Measurements from ENCODE around the gene AP3B1. TPM values are rescaled to one million over a fixed set of nuclear protein-coding genes. Genes with fewer than 3 reads are reported as not detected.

AP3B1 gene
- total RNA-seq, 1 donor from 2014 or later: 14.3 TPM

GRCh38 chr5:78232163-78232562 is 62.3 kb downstream of the AP3B1 start:
- Mint-ChIP-seq H3K4me1 (ENCODE audit: low read depth, unreplicated experiment) (no peaks in the 10 kb centered on the region), H3K36me3 (ENCODE audit: unreplicated experiment) (no peaks in the 10 kb centered on the region), H3K27me3 (ENCODE audit: unreplicated experiment) (no peaks in the 10 kb centered on the region), H3K27ac (ENCODE audit: unreplicated experiment) (no peak overlapping the region), H3K9me3 (ENCODE audit: unreplicated experiment) (no peaks in the 10 kb centered on the region), H3K4me3 (ENCODE audit: unreplicated experiment) (no peak overlapping the region)
- no peak for DNase-seq
- TF ChIP-seq, protein P1, sequence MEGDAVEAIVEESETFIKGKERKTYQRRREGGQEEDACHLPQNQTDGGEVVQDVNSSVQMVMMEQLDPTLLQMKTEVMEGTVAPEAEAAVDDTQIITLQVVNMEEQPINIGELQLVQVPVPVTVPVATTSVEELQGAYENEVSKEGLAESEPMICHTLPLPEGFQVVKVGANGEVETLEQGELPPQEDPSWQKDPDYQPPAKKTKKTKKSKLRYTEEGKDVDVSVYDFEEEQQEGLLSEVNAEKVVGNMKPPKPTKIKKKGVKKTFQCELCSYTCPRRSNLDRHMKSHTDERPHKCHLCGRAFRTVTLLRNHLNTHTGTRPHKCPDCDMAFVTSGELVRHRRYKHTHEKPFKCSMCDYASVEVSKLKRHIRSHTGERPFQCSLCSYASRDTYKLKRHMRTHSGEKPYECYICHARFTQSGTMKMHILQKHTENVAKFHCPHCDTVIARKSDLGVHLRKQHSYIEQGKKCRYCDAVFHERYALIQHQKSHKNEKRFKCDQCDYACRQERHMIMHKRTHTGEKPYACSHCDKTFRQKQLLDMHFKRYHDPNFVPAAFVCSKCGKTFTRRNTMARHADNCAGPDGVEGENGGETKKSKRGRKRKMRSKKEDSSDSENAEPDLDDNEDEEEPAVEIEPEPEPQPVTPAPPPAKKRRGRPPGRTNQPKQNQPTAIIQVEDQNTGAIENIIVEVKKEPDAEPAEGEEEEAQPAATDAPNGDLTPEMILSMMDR (IDR thresholded peaks at IDR 0.05; ENCODE audit: partially characterized antibody, unreplicated experiment): no peak

DNA sequence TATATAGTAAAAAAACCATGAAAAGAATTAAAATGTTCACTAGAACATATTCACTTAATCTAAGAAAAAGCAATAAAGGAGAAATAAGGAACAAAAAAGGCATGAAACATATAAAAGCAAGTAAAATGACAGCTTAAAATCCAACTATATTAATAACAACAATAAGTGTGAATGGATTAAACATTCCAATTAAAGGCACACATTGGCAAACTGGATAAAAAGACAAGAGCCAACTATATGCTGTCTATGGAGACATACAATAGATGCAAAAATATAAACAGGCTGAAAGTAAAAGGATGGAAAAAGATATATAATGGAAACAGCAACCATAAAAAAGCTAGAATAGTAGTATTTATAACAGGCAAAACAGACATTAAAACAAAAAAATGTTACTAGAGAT is 70.1 kb downstream of the AP3B1 start:
- Mint-ChIP-seq H3K9me3 (ENCODE audit: unreplicated experiment) (no peaks in the 10 kb centered on the region), H3K36me3 (ENCODE audit: unreplicated experiment) (peaks cover 4% of the 10 kb centered on the region), H3K4me3 (ENCODE audit: unreplicated experiment) (no peak overlapping the region), H3K27me3 (ENCODE audit: unreplicated experiment) (no peaks in the 10 kb centered on the region), H3K27ac (ENCODE audit: unreplicated experiment) (no peak overlapping the region), H3K4me1 (ENCODE audit: low read depth, unreplicated experiment) (no peaks in the 10 kb centered on the region)
- TF ChIP-seq, protein P1 (IDR thresholded peaks at IDR 0.05; ENCODE audit: partially characterized antibody, unreplicated experiment): no peak
- DNase-seq: no peak

DNA sequence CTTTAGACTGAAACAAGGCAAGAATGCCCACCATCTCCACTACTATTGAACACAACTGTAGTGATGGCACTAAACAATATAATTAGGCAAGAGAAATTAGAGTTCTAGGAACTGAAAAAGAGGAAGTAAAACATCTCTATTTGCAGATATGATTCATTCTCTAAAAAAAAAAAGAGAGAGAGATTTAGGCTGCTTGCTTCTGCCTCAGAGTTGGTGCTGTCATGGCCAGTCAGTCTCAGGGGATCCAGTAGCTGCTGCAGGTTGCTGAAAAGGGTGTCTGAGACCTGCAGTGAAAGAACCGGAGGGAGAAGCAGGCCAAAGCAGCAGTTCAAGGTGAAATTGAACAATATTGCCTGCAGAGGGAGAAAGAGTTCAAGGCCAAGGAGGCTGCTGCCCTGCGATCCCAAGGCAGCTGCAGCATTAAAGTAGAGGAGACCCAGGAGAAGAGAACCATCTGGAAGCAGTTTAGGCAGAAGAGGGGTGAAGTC is 72.5 kb downstream of the AP3B1 start:
- H3K36me3 Mint-ChIP-seq (ENCODE audit: unreplicated experiment): peaks cover 4% of the 10 kb centered on the region
- no peaks in the 10 kb centered on the region for H3K4me1 Mint-ChIP-seq (ENCODE audit: low read depth, unreplicated experiment)
- no peaks in the 10 kb centered on the region for H3K9me3 Mint-ChIP-seq (ENCODE audit: unreplicated experiment)
- H3K4me3 Mint-ChIP-seq (ENCODE audit: unreplicated experiment): no peak overlapping the region
- no peak overlapping the region for H3K27ac Mint-ChIP-seq (ENCODE audit: unreplicated experiment)
- no peak for DNase-seq
- TF ChIP-seq, protein P1 (IDR thresholded peaks at IDR 0.05; ENCODE audit: partially characterized antibody, unreplicated experiment): no peak
- H3K27me3 Mint-ChIP-seq (ENCODE audit: unreplicated experiment): no peaks in the 10 kb centered on the region

GRCh38 chr5:78221467-78221866 is 73.0 kb downstream of the AP3B1 start:
- H3K36me3 Mint-ChIP-seq (ENCODE audit: unreplicated experiment): peaks cover 4% of the 10 kb centered on the region
- no peaks in the 10 kb centered on the region for H3K4me1 Mint-ChIP-seq (ENCODE audit: low read depth, unreplicated experiment)
- H3K27ac Mint-ChIP-seq (ENCODE audit: unreplicated experiment): no peak overlapping the region
- DNase-seq: no peak
- H3K9me3 Mint-ChIP-seq (ENCODE audit: unreplicated experiment): no peaks in the 10 kb centered on the region
- H3K27me3 Mint-ChIP-seq (ENCODE audit: unreplicated experiment): no peaks in the 10 kb centered on the region
- H3K4me3 Mint-ChIP-seq (ENCODE audit: unreplicated experiment): no peak overlapping the region
- TF ChIP-seq, protein P1 (IDR thresholded peaks at IDR 0.05; ENCODE audit: partially characterized antibody, unreplicated experiment): no peak

DNA sequence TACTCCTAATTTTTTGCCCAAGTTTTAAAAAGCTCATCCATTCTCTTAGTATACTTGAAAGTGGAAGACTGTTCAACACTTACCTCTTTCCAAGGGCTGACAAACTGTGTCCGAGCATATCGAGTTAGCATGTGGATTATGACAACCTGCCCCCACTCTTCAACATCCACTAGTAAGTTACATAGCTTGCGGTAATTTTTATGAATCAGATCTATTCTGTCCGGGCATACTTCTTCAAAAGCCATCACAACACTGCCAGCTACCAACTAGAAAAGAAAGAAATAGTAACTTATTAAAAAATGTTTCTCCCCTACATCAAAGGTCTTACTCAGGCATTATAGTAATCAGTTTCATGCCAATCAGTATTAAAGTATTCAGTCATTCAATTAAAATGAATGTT is 78.5 kb downstream of the AP3B1 start:
- H3K36me3 Mint-ChIP-seq (ENCODE audit: unreplicated experiment): peaks cover under 1% of the 10 kb centered on the region
- no peaks in the 10 kb centered on the region for H3K9me3 Mint-ChIP-seq (ENCODE audit: unreplicated experiment)
- DNase-seq: no peak
- H3K4me3 Mint-ChIP-seq (ENCODE audit: unreplicated experiment): no peak overlapping the region
- H3K27me3 Mint-ChIP-seq (ENCODE audit: unreplicated experiment): no peaks in the 10 kb centered on the region
- no peaks in the 10 kb centered on the region for H3K4me1 Mint-ChIP-seq (ENCODE audit: low read depth, unreplicated experiment)
- H3K27ac Mint-ChIP-seq (ENCODE audit: unreplicated experiment): no peak overlapping the region
- TF ChIP-seq, protein P1 (IDR thresholded peaks at IDR 0.05; ENCODE audit: partially characterized antibody, unreplicated experiment): no peak

All from glutamatergic neuron (in vitro differentiated cells).